ENCODE results near the gene MCIDAS.

The MCIDAS gene

DNA sequence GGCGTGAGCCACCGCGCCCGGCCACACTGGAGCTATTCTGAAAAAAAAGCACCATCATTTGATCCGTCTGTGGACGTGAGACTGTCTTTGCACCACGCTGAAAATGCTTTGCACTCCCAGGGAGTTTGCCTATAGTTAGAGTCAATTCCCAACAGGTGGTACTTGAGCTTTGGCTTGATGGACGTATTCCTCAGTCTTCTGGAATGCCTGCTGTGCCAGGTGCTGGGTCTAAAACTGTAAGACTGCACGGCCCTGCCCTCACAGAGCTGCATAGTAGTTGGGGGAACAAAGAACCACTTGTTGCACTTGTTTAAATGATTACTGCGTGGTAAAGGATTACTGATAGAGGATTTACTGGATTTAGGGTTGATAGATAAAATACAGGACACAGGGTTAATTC is 9.7 kb upstream of the MCIDAS start:
- no peak overlapping the region for H3K4me3 ChIP-seq (ENCODE audit: control insufficient read depth, low read depth, low read length)
- no peak for DNase-seq (ENCODE audit: low read depth)
- TF ChIP-seq, protein P1, sequence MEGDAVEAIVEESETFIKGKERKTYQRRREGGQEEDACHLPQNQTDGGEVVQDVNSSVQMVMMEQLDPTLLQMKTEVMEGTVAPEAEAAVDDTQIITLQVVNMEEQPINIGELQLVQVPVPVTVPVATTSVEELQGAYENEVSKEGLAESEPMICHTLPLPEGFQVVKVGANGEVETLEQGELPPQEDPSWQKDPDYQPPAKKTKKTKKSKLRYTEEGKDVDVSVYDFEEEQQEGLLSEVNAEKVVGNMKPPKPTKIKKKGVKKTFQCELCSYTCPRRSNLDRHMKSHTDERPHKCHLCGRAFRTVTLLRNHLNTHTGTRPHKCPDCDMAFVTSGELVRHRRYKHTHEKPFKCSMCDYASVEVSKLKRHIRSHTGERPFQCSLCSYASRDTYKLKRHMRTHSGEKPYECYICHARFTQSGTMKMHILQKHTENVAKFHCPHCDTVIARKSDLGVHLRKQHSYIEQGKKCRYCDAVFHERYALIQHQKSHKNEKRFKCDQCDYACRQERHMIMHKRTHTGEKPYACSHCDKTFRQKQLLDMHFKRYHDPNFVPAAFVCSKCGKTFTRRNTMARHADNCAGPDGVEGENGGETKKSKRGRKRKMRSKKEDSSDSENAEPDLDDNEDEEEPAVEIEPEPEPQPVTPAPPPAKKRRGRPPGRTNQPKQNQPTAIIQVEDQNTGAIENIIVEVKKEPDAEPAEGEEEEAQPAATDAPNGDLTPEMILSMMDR (IDR thresholded peaks at IDR 0.05; ENCODE audit: control insufficient read depth, insufficient read depth, low read depth, low read length, missing control alignments), result no peak

DNA sequence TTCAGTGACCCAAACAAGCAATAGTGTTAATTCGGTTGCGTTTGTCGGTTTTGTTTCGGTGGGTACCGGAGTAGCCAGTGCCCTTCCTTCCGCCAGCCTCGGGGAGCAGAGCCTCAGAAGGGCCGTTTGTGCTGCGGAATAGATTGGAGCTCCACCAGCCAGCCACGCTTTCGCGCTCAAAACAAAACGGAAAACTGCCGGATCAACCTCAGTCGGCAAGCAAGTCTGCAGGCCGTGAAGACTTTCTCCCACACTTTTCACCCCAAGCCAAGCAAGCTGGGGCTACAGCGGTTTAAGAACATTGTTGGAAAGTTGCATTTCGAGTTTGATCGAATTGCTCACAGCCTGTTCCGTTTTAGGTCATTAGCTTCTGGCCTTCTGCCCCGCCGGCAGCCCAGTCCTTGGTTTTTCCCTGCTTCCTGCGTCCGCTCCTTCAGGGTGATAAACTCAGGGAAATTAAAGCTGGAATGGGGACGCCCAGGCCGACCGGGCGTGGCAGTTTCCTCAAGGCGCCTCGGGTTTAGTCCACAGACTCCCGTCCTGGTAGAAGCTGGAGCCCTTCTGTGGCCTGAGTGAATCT is 7.1 kb upstream of the MCIDAS start:
- TF ChIP-seq, protein P1 (IDR thresholded peaks at IDR 0.05; ENCODE audit: control insufficient read depth, insufficient read depth, low read depth, low read length, missing control alignments), result no peak
- no peak for DNase-seq (ENCODE audit: low read depth)

DNA sequence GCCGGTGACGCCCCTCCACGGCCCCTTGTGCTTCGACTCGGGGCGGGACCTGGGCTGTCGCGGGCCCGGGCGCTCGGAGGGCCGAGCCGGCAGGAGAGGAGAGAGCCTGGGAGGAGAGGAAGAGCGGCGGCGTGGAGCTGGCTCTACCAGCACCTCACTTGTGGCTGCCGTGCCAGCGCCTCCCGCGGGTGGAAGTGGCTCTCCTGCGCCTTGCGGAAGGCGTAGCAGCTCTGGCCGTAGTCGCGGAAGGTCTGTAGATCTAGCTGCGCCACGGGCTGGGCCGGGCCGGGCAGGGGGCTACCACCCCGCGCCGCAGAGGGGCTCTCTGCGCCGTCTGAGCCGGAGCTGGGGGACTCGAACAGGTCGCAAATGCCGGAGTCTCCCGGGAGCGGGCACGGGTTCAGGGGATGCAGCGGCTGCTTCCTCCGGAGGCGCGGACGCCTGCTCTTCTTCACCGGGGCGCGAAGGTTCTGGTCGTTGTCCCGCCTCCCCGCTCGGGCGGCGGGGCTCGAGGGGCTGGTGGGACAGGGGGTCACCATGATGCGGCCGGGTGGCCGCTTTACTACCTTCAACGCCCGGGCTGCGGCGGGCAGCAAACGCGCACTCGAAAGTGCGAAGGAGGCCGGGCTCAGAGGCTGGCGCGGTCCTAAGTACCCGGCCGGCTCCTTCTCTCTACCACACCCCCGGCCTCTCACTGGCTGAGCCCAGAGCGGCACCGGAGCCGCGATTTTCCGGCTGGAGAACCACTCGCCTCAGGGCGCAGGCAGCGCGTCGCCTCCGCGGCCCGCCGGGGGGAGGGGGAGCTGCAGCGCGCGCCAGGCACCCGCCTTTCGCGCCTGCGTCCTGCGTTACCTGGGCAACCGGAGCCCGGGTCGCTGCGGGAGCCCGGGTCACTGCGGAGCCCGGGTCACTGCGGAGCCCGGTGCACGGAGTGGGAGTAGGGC is 6.1 kb upstream of the MCIDAS start, which contains the start of gene CCNO:
CCNO (minus strand) TSS at position 624 of the 944 bp plus-strand sequence; CDS start at position 539, 85 bp downstream.
- H3K4me3 ChIP-seq (ENCODE audit: control insufficient read depth, low read depth, low read length), result peak within 1 kb of the TSS; percentile 53
- TF ChIP-seq, protein P1 (IDR thresholded peaks at IDR 0.05; ENCODE audit: control insufficient read depth, insufficient read depth, low read depth, low read length, missing control alignments), result no peak
- DNase-seq (ENCODE audit: low read depth), result peak; percentile 33

More for the DNA sequence above, 7.1 kb upstream of the MCIDAS start:
- H3K4me3 ChIP-seq (ENCODE audit: control insufficient read depth, low read depth, low read length), result peak overlapping the region; percentile 53

DNA sequence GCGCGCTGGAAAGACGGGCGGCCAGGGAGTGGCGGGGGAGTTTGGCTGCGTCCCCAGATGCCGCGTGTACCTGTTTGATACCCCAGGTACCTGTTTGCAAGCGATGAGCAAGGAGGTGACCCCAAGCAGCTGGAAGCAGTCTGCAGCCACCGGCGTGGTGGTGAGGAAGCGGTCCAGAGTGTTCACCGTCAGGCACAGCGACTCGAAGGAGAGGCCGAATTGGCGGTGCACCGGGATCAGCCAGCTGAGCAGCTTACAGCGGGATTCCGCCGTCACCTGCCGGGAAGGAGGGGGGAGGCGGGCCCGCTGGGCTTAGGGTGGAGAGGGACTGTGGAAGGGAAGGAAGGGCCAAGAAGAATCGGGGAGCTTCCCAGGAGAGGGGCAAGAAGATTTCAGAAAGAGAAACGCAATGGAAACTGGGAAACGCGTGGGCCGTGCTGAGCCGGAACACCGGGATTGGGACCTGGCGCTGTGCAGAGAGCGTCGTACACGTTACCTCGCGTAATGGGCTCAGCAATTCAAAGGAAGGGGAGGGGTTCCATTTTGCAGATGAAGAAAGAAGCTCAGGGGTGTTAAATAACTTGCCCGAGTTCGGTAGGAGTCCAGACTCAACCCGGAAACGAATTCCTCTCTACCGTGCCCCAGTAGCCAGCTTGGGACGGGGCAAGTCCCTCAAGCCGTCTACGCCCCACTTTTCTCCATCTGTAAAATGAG is 5.3 kb upstream of the MCIDAS start:
- DNase-seq (ENCODE audit: low read depth), result no peak
- H3K4me3 ChIP-seq (ENCODE audit: control insufficient read depth, low read depth, low read length), result peak overlapping the region; percentile 53
- TF ChIP-seq, protein P1 (IDR thresholded peaks at IDR 0.05; ENCODE audit: control insufficient read depth, insufficient read depth, low read depth, low read length, missing control alignments), result no peak

DNA sequence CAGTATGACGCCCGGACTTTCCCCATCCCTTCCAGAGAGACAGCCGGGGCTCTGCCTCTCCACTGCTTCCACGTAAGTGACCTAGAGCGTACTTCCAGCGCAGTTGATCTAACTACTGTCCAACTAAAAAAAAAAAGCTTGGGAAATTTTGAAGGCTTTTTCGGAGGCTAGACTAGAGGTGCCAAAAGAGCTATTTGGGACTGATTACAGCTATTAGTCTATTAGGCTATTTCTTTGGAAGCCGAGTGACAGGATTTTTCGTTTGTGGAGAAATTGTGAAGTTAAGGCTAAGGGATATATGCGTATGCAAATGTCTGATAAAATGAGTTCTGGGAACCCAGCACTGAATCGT is 4.8 kb upstream of the MCIDAS start:
- no peak for DNase-seq (ENCODE audit: low read depth)
- TF ChIP-seq, protein P1 (IDR thresholded peaks at IDR 0.05; ENCODE audit: control insufficient read depth, insufficient read depth, low read depth, low read length, missing control alignments), result no peak
- peak overlapping the region; percentile 53 for H3K4me3 ChIP-seq (ENCODE audit: control insufficient read depth, low read depth, low read length)
